D721Med (cell line): ENCODE results near the gene NCCRP1.

Source experiments
- DNase-seq: peaks from one replicate; pipeline ENCODE4 v3.0.0; 2011; ENCODE audit warnings: low spot score; ENCODE audit not compliant: insufficient read length
- FAIRE-seq: peaks from 2 replicates; lab custom pipeline; 2011; peaks lifted over from hg19 to GRCh38; lab: Jason Lieb, UNC
- TF ChIP-seq, protein P1 (sequence below): IDR thresholded peaks from 2 replicates; pipeline ENCODE4 v1.5.1; 2012; ENCODE audit warnings: mild to moderate bottlenecking, control low read depth; ENCODE audit not compliant: insufficient read depth; ENCODE audit errors: missing control alignments

NCCRP1 gene

DNA sequence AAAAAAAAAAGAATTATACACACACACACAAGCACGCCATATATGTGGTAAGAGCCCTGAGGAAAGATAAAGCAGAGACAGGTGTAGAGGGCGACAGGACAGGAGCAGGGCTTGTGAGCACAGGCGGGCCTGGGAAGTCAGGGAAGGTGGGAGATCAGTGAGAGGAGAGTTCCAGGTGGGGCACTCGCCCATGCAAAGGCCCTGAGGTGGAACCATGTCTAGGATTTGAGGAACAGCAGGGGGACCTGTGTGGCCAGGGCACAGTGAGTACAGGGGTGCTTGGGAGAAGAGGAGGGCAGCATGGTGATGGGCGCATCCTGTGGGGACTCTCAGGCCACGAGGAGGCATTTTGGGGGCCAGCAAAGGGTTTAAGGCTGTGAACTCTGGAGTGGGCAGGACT lies 32.5 kb upstream of the NCCRP1 start:
- TF ChIP-seq, protein P1, sequence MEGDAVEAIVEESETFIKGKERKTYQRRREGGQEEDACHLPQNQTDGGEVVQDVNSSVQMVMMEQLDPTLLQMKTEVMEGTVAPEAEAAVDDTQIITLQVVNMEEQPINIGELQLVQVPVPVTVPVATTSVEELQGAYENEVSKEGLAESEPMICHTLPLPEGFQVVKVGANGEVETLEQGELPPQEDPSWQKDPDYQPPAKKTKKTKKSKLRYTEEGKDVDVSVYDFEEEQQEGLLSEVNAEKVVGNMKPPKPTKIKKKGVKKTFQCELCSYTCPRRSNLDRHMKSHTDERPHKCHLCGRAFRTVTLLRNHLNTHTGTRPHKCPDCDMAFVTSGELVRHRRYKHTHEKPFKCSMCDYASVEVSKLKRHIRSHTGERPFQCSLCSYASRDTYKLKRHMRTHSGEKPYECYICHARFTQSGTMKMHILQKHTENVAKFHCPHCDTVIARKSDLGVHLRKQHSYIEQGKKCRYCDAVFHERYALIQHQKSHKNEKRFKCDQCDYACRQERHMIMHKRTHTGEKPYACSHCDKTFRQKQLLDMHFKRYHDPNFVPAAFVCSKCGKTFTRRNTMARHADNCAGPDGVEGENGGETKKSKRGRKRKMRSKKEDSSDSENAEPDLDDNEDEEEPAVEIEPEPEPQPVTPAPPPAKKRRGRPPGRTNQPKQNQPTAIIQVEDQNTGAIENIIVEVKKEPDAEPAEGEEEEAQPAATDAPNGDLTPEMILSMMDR = no peak
- FAIRE-seq (no peak), DNase-seq (no peak)

DNA sequence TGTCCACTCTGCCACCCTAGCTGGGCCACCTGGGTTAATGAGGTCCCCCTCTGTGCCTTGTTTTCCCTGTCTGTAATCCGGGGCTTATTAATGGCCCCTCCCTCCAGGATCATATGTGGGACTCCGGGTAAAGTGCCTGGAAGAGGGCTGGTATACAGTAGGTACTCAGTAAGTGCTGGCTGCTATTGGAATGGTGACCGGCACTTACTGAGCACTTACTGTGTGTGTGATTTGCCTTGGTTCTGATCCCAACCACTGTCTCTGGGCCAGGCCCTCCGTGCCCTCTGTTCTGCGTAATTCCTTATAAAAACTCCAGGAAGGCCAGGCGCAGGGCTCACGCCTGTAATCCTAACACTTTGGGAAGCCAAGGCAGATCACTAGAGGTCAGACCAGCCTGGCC lies 30.9 kb upstream of the NCCRP1 start:
- TF ChIP-seq, protein P1 = no peak
- FAIRE-seq (no peak), DNase-seq (no peak)

DNA sequence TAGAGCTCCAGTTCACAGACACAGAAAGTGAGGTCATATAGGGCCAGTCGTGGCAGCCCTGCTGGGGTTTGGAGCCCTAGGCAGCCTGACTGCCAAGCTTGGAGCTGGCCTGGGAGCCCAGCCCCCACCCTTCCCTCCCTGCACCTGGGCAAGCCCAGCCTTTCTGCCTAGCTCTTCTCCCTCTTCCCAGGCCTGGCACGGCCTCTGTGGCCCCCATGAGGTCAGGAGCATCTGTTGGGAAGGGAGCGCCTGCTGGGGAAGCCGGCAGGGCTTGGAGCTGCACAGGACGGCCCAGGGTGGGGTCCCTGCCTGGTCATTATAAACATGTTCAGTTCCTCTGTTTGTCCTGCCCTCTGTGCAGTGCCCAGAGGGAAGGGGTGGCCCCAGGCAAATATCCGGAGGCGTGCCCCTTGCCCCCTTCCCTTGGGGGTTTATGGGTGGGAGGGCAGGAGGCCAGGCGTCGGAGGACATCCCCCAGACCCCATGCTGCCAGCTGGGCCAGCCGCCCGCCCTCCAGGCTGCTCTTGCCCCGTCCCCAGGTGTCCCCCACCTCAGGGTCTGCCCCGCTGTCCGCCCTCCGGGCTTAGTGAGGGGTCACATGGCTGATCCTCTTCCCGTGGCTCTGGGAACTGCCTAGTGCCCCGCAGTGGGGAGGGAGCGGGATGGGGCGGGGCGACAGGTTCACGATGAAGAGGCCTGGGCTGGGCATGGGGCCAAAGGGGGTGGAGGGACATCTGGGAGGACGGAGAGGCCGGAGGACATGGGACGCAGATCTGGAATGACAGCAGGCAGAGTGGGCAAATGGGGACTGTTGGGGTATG lies 30.0 kb upstream of the NCCRP1 start:
- DNase-seq (no peak), FAIRE-seq (no peak)
- TF ChIP-seq, protein P1 = no peak

DNA sequence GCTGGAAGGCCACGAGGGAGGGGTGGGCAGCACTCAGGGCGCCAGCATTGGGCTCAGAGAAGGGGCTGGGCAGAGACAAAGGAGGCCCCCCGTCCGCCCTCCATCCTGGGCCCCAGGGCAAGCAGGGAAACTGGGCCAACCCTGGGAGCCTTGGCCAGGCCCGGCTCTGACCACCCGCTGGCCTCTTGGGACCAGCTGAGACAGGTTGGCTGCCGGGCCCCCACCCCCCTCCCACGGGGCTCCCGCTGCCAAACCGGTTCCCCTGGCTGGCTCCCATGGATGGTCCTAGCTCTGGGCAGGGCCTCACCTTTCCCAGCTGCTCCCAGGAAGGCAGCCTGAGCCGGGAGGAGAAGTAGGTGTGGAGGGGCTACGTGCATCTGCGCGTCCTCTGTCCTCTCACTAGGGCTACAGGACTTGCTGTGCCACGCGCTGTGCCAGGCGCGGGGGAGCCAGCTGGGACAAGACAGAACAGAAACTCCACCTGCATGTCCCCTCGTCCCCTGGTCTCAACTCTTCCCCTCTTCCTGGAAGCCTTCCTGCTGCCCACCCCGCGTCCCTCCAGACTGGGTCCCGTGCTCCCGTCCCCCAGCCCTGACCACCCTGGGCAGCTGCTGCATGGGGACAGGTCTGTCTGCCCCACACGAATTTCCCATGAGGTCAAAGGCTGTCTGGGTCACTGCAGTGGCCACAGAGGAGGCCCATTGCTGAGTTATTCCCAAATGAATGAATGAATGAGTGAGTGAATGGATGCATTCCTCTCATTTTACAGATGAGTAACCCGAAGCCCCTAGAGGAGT lies 29.1 kb upstream of the NCCRP1 start:
- FAIRE-seq (no peak), DNase-seq (no peak)
- TF ChIP-seq, protein P1 = no peak

DNA sequence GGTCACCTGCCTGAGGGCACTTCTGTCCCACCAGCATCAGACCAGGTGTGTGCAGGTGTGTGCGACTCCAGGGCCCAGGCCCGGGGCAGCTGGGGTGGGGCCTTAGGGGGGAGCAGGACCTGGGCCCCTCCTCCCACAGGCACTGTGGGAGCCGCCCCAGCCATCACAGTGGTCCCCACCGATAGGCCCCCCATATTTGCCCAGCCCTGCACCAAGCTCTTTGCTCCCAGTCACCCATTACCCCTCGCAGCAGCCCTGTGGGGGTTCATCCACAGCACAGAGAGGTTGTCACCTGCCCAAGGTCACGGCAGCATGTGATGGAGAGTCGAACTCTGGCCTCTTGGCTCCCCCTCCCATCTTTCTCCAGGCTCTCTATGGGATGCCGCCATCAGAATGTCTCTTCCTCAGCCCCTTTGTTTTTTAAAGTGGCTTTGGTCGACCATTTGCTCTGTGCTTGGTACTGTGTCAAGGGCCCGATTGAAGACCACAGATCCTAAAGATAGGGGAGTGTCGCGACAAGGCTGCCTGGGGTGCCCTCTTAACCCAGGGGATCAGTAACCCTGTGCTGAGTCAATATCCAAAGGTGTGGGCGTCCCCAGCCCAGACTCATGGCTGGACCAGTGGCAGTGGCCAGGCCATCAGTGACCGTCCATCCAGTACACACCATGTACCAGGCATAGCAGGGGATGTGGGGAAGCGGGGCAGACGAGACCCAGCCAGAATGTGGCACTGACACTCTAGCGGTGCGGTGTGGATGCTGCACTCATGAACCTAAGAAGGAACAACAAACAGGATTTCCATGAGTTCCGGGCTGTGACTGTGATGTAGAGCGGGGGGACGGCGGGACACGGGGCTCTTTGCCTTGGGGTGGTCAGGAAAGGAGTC lies 28.3 kb upstream of the NCCRP1 start:
- no peak for FAIRE-seq
- DNase-seq = no peak
- TF ChIP-seq, protein P1 = no peak

GRCh38 chr19:39169143-39169810 lies 27.5 kb upstream of the NCCRP1 start:
- FAIRE-seq (no peak), DNase-seq (no peak)
- TF ChIP-seq, protein P1 = no peak
